Measurements from ENCODE around the gene CMSS1. TPM values are rescaled to one million over a fixed set of nuclear protein-coding genes. Genes with fewer than 3 reads are reported as not detected.

The CMSS1 gene
- polyA plus RNA-seq, 1 of the 3 experiments (the other 2 are of a cell fraction), result 9.1 TPM

DNA sequence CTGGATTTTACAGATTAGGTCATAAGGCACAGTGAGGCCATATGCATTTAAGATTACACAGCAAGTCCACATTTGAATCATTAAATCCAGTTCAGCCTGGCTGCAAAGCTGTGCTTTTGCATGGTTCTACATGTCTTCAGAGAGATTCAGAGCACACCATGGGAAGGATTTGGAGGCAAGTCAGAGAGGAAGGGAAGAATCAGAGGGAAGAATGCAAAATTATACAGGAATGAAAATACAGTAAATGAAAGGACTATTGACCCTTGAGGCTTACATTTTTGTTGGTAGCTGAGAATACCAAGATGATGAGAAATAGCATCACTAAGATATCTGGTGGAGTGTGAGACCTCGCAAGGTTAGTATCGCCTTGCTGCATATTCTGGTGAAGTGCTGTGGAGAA is 282.8 kb downstream of the CMSS1 start:
- 100% methylated on average over 2 of the region's 2 CpGs for WGBS (ENCODE audit: low lambda C conversion rate)
- no peaks in the 10 kb centered on the region for H3K27me3 ChIP-seq (ENCODE audit: insufficient read depth)
- POLR2A ChIA-PET, result no interaction called here
- peaks cover 0 to 16% of the 10 kb centered on the region in 2 experiments; a peak in 3 of 4 replicates for H3K4me1 ChIP-seq (ENCODE audit: control insufficient read depth in 1 of 2, insufficient read depth in 2 of 2, low read depth in 1 of 2, low read length in 1 of 2)
- no peaks in the 10 kb centered on the region for H4K20me1 ChIP-seq (ENCODE audit: insufficient read depth)
- no peak overlapping the region for H3K9ac ChIP-seq
- H3K4me2 ChIP-seq, result no peak overlapping the region
- H3K79me2 ChIP-seq (ENCODE audit: insufficient read depth), result no peaks in the 10 kb centered on the region
- H3K9me2 ChIP-seq, result no peaks in the 10 kb centered on the region
- H3K36me3 ChIP-seq (replicated peaks in 1 of 2; ENCODE audit: control insufficient read depth in 1 of 2, insufficient read depth in 2 of 2, low read length in 1 of 2), result no peaks in the 10 kb centered on the region
- H2AFZ ChIP-seq (ENCODE audit: low read depth), result no peak overlapping the region
- H3F3A ChIP-seq (replicated peaks; ENCODE audit: insufficient read depth), result no peaks in the 10 kb centered on the region
- CTCF ChIA-PET, result no interaction called here
- no peak for TF ChIP-seq MAX (IDR thresholded peaks at IDR 0.05; ENCODE audit: low read depth)
- TF ChIP-seq RCOR1 (IDR thresholded peaks at IDR 0.05; ENCODE audit: low read length), result no peak
- no peak for TF ChIP-seq EZH2phosphoT487 (IDR thresholded peaks at IDR 0.05; ENCODE audit: borderline replicate concordance, low read depth)
- TF ChIP-seq TCF12 (IDR thresholded peaks at IDR 0.05), result no peak
- TF ChIP-seq NFIC (IDR thresholded peaks at IDR 0.05; ENCODE audit: borderline replicate concordance), result no peak
- TF ChIP-seq, protein P1, sequence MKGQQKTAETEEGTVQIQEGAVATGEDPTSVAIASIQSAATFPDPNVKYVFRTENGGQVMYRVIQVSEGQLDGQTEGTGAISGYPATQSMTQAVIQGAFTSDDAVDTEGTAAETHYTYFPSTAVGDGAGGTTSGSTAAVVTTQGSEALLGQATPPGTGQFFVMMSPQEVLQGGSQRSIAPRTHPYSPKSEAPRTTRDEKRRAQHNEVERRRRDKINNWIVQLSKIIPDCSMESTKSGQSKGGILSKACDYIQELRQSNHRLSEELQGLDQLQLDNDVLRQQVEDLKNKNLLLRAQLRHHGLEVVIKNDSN (IDR thresholded peaks at IDR 0.05; ENCODE audit: borderline replicate concordance, low read depth), result no peak
- no peak for TF ChIP-seq RXRA (IDR thresholded peaks at IDR 0.05; ENCODE audit: borderline replicate concordance, low read depth)
- no peak for DNase-seq
- no peak overlapping the region for H3K4me3 ChIP-seq (ENCODE audit: low read depth in 2 of 2, low read length in 1 of 2)
- H3K9me3 ChIP-seq, result no peaks in the 10 kb centered on the region
- no peak overlapping the region for H3K27ac ChIP-seq (ENCODE audit: low read depth in 2 of 2, low read length in 1 of 2)

- Histone ChIP-seq H3K4me3 (ENCODE audit: low read depth in 2 of 2, low read length in 1 of 2) (no peak overlapping the region), H3F3A (replicated peaks; ENCODE audit: insufficient read depth) (no peaks in the 10 kb centered on the region), H3K4me1 (ENCODE audit: control insufficient read depth in 1 of 2, insufficient read depth in 2 of 2, low read depth in 1 of 2, low read length in 1 of 2) (peaks cover 0 to 36% of the 10 kb centered on the region in 2 experiments; a peak in 3 of 4 replicates), H3K27me3 (ENCODE audit: insufficient read depth) (no peaks in the 10 kb centered on the region), H3K4me2 (no peak overlapping the region), H3K9ac (no peak overlapping the region), H2AFZ (ENCODE audit: low read depth) (no peak overlapping the region), H3K36me3 (replicated peaks in 1 of 2; ENCODE audit: control insufficient read depth in 1 of 2, insufficient read depth in 2 of 2, low read length in 1 of 2) (no peaks in the 10 kb centered on the region), H3K9me2 (no peaks in the 10 kb centered on the region), H3K27ac (ENCODE audit: low read depth in 2 of 2, low read length in 1 of 2) (no peak overlapping the region), H3K79me2 (ENCODE audit: insufficient read depth) (no peaks in the 10 kb centered on the region), H4K20me1 (ENCODE audit: insufficient read depth) (no peaks in the 10 kb centered on the region), H3K9me3 (no peaks in the 10 kb centered on the region)
- ChIA-PET POLR2A (no interaction called here), CTCF (interaction anchor here (0.9 kb wide), 1 partner anchor 40 kb away, joined by 3 read pairs; no protein-coding TSS in a partner anchor)
- DNase-seq, result no peak
- 100% methylated on average over 1 of the region's 1 CpG for WGBS (ENCODE audit: low lambda C conversion rate)
- TF ChIP-seq TAF1 (IDR thresholded peaks at IDR 0.05; ENCODE audit: borderline replicate concordance, low read depth, low read length), result no peak
- TF ChIP-seq, protein P1 (IDR thresholded peaks at IDR 0.05; ENCODE audit: borderline replicate concordance, low read depth), result no peak
- no peak for TF ChIP-seq FOXJ3 (CRISPR knock-in tag; IDR thresholded peaks at IDR 0.05)
- TF ChIP-seq, protein P2, sequence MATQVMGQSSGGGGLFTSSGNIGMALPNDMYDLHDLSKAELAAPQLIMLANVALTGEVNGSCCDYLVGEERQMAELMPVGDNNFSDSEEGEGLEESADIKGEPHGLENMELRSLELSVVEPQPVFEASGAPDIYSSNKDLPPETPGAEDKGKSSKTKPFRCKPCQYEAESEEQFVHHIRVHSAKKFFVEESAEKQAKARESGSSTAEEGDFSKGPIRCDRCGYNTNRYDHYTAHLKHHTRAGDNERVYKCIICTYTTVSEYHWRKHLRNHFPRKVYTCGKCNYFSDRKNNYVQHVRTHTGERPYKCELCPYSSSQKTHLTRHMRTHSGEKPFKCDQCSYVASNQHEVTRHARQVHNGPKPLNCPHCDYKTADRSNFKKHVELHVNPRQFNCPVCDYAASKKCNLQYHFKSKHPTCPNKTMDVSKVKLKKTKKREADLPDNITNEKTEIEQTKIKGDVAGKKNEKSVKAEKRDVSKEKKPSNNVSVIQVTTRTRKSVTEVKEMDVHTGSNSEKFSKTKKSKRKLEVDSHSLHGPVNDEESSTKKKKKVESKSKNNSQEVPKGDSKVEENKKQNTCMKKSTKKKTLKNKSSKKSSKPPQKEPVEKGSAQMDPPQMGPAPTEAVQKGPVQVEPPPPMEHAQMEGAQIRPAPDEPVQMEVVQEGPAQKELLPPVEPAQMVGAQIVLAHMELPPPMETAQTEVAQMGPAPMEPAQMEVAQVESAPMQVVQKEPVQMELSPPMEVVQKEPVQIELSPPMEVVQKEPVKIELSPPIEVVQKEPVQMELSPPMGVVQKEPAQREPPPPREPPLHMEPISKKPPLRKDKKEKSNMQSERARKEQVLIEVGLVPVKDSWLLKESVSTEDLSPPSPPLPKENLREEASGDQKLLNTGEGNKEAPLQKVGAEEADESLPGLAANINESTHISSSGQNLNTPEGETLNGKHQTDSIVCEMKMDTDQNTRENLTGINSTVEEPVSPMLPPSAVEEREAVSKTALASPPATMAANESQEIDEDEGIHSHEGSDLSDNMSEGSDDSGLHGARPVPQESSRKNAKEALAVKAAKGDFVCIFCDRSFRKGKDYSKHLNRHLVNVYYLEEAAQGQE (IDR thresholded peaks at IDR 0.05; ENCODE audit: low read depth, low read length), result no peak
- TF ChIP-seq GATA2 (CRISPR knock-in tag; IDR thresholded peaks at IDR 0.05), result no peak
- no peak for TF ChIP-seq NRF1 (IDR thresholded peaks at IDR 0.05; ENCODE audit: low read depth, low read length)
- TF ChIP-seq CTCF (IDR thresholded peaks at IDR 0.05), result no peak
- no peak for TF ChIP-seq NFIC (IDR thresholded peaks at IDR 0.05; ENCODE audit: borderline replicate concordance)
- no peak for TF ChIP-seq USF2 (IDR thresholded peaks at IDR 0.05; ENCODE audit: borderline replicate concordance, low read depth, low read length)
- no peak for TF ChIP-seq EP300 (IDR thresholded peaks at IDR 0.05; ENCODE audit: borderline replicate concordance in 1 of 2, low read depth in 1 of 2, low read length in 1 of 2)
- no peak for TF ChIP-seq TCF12 (IDR thresholded peaks at IDR 0.05)
- no peak for TF ChIP-seq PBX3 (IDR thresholded peaks at IDR 0.05)
- no peak for TF ChIP-seq FOSL2 (IDR thresholded peaks at IDR 0.05; ENCODE audit: borderline replicate concordance, low read depth)
- TF ChIP-seq RCOR1 (IDR thresholded peaks at IDR 0.05; ENCODE audit: low read length), result no peak
- no peak for TF ChIP-seq ELF1 (IDR thresholded peaks at IDR 0.05)
Observed at GRCh38 chr3:100102757-100103156, 285.1 kb downstream of the CMSS1 start.

All from SK-N-SH (cell line).